Caco-2 (cell line): ENCODE results near the gene TNRC18. TPM values are rescaled to one million over a fixed set of nuclear protein-coding genes. Genes with fewer than 3 reads are reported as not detected.

Experiments
- BruUV-seq: library from RNA; stranded (reverse); fragments of 400-500 nt; replicated peaks from 2 replicates; lab custom pipeline; 2021; lab: Mats Ljungman, UMichigan
- CTCF ChIA-PET: fragments of 300-600 bp; sonication (Branson Sonifier 250); formaldehyde crosslinking; loops from one replicate; lab custom pipeline; 2022; ENCODE audit warnings: antibody characterized with exemption; lab: Charles Lee
- POLR2A ChIA-PET: fragments of 300-600 bp; sonication (Branson Sonifier 250); formaldehyde crosslinking; loops from one replicate; lab custom pipeline; 2022; ENCODE audit warnings: antibody characterized with exemption; lab: Charles Lee
- DNase-seq, 2 experiments: peaks; one replicate each; pipeline versions ENCODE4 v3.0.0 to v3.0.0-alpha.2; 2020 to 2022
- H3K27me3 ChIP-seq: replicated peaks from 2 replicates; pipeline ENCODE4 v1.6.0; 2011; ENCODE audit warnings: low read length; ENCODE audit not compliant: control insufficient read depth, insufficient read depth
- H3K36me3 ChIP-seq: 2 replicates; pipeline ENCODE4 v1.5.1; 2011; ENCODE audit warnings: low read length; ENCODE audit not compliant: control insufficient read depth, insufficient read depth
- H3K4me1 ChIP-seq: fragments of 250-450 bp; sonication (Bioruptor Pico); 2 replicates; pipeline ENCODE4 v1.5.1; 2020; ENCODE audit warnings: mild to moderate bottlenecking
- H3K4me3 ChIP-seq: 2 replicates; pipeline ENCODE4 v1.5.1; 2011; ENCODE audit warnings: low read depth, mild to moderate bottlenecking, control low read depth, low read length
- H3K9me3 ChIP-seq: fragments of 250-450 bp; sonication (Bioruptor Pico); 2 replicates; pipeline ENCODE4 v1.5.1; 2020; ENCODE audit warnings: mild to moderate bottlenecking, moderate library complexity
- H3K27ac Mint-ChIP-seq: one replicate; pipeline ENCODE4 v1.8.0; 2022; ENCODE audit warnings: mixed read lengths; ENCODE audit not compliant: unreplicated experiment
- H3K27me3 Mint-ChIP-seq: one replicate; pipeline ENCODE4 v1.8.0; 2022; ENCODE audit warnings: mixed read lengths; ENCODE audit not compliant: insufficient read depth, unreplicated experiment
- H3K36me3 Mint-ChIP-seq: one replicate; pipeline ENCODE4 v1.8.0; 2022; ENCODE audit warnings: mild to moderate bottlenecking, mixed read lengths; ENCODE audit not compliant: insufficient read depth, unreplicated experiment
- H3K4me1 Mint-ChIP-seq: one replicate; pipeline ENCODE4 v1.8.0; 2022; ENCODE audit warnings: low read depth, mixed read lengths; ENCODE audit not compliant: unreplicated experiment
- H3K4me3 Mint-ChIP-seq: one replicate; pipeline ENCODE4 v1.8.0; 2022; ENCODE audit warnings: mild to moderate bottlenecking, moderate library complexity, mixed read lengths; ENCODE audit not compliant: unreplicated experiment
- H3K9me3 Mint-ChIP-seq: one replicate; pipeline ENCODE4 v1.8.0; 2022; ENCODE audit warnings: mixed read lengths; ENCODE audit not compliant: unreplicated experiment
- CTCF ChIP-seq, 2 experiments: fragments of 200-600 bp in 1 of 2; IDR thresholded peaks; 1 replicate in 1 of 2; 2 replicates in 1 of 2; pipeline versions ENCODE4 v1.5.1 to v1.8.0; 2011 to 2022; ENCODE audit warnings: antibody characterized with exemption in 1 of 2, control low read depth in 1 of 2, inconsistent platforms in 1 of 2, low read depth in 1 of 2, low read length in 1 of 2, mild to moderate bottlenecking in 1 of 2, moderate library complexity in 1 of 2; ENCODE audit not compliant: insufficient read depth in 1 of 2, severe bottlenecking in 1 of 2, unreplicated experiment in 1 of 2
- intact Hi-C: fragments of 100-400 bp; cut with micrococcal nuclease; formaldehyde crosslinking; loops from one replicate; pipeline ENCODE4 v1.10.0; 2022; ENCODE audit not compliant: unreplicated experiment
- total RNA-seq: library from RNA; stranded (reverse); gene quantifications from 2 replicates; pipeline ENCODE4 v1.2.3, GENCODE V29; 2022

TNRC18 gene
- total RNA-seq, 1 experiment from 2014 or later: 75.6 TPM

DNA sequence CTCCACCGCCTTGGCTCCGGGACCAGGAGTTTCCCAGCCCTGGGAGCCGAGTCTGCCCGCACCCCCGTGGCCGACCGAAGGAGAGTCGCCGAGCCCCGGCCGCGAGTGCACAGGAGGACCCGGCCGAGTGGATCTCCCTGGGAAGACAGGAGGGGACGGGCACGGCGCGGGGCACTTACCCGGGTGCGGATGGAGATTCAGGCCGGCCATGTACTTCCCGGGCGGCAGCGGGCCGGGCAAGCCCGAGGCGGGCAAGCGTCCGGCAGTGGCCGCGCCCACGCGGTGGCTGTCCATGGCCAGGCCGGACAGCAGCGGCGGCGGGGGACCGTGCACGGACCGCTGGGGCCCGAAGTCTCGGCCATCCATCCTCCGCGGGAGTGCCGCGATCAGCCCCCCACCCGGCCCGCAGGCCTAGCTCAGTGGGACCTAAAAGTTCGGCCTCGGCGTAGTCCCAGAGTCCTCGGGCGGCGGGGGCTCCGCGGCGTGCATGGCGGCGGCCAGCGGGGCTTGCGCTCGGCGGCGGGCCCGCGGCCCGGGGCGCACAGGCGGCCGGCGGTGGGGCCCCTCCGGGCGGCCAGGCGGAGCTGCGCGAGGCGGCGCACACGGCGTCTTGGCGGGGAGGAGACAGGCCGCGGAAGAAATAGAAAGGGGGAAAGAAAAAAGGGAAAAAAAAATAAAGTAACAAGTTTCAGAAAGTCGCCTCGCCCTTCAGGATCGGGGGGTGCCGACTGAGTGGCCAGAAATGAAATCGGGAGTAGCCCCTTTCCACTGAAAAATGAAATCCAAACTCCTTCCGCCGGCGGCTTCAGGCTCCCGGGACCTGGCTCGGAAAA is 2.5 kb downstream of the TNRC18 start:
- DNase-seq: no peak
- H3K27me3 Mint-ChIP-seq: no peaks in the 10 kb centered on the region
- BruUV-seq: TSS peak; percentile 14
- no peaks in the 10 kb centered on the region for H3K9me3 Mint-ChIP-seq
- H3K27ac Mint-ChIP-seq: peak overlapping the region; percentile 97
- peaks cover 2% of the 10 kb centered on the region; the same call in 1 of the 2 replicates for H3K36me3 ChIP-seq
- POLR2A ChIA-PET: interaction anchor here (0.6 to 0.7 kb wide), 4 partner anchors 11 to 112 kb away, joined by 3 to 12 read pairs (median 6); no protein-coding TSS in a partner anchor
- peaks cover 12% of the 10 kb centered on the region for H3K4me1 Mint-ChIP-seq
- intact Hi-C loops: no loop called here
- peaks cover 18% of the 10 kb centered on the region for H3K4me1 ChIP-seq
- TF ChIP-seq CTCF (IDR thresholded peaks at IDR 0.05; ENCODE audit: insufficient read depth in 1 of 2, low read depth in 1 of 2, low read length in 1 of 2, severe bottlenecking in 1 of 2, unreplicated experiment in 1 of 2): no peak
- H3K27me3 ChIP-seq: no peaks in the 10 kb centered on the region
- CTCF ChIA-PET: interaction anchor here (1.2 to 1.3 kb wide), 3 partner anchors 10 to 30 kb away, joined by 5 to 14 read pairs (median 6); no protein-coding TSS in a partner anchor
- H3K36me3 Mint-ChIP-seq: peaks cover 85% of the 10 kb centered on the region
- H3K9me3 ChIP-seq: no peaks in the 10 kb centered on the region
- H3K4me3 ChIP-seq: peak overlapping the region; percentile 80
- peak overlapping the region; percentile 91 for H3K4me3 Mint-ChIP-seq

DNA sequence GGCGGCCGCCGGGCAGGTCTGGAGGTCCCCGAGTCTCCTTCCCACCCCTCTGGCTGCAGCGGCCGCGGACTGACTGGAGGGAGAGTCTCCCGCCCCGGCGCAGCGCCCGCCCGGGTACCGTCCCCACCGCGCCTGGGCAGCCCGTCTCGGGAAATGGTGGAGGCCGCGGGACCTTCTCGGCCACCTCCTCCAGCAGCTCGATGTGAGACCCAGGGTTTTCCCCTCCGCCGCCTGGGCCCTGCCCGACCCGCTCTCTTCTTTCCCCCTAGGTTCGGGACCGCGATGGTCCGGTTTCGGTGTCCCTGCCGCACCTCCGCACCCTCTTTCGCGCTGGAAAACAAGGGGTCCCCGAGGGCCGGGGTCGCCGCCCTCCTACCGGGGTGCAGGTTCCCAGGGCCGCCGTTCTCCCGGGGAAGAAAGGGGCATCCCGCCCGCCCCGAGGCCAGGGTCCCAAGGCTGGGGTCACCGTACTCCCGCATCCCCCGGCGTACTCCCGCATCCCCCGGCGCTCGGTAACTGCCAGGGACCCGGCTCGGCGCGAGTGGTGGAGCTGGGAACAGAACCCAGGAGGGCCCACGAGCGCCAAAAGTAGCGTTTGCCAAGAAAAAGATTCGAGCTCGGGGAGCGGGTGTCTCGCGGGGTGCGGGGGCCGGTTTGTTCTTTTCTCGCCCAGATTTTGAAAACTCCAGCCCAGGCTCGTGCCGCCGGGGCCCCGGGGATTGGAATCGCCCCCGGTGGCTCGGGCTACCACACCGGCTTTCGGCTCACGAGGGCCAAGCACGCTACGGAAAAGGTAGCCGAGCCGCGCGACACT is 3.4 kb downstream of the TNRC18 start:
- ChIA-PET CTCF (no interaction called here), POLR2A (no interaction called here)
- no peak for DNase-seq
- Mint-ChIP-seq H3K27me3 (no peaks in the 10 kb centered on the region), H3K9me3 (no peaks in the 10 kb centered on the region), H3K4me3 (peak overlapping the region; percentile 91), H3K36me3 (peaks cover 85% of the 10 kb centered on the region), H3K4me1 (peaks cover 12% of the 10 kb centered on the region), H3K27ac (peak overlapping the region; percentile 88)
- BruUV-seq: no TSS peak
- H3K9me3 ChIP-seq: no peaks in the 10 kb centered on the region
- H3K36me3 ChIP-seq: peaks cover 2% of the 10 kb centered on the region; the same call in 1 of the 2 replicates
- H3K4me1 ChIP-seq: peaks cover 23% of the 10 kb centered on the region
- TF ChIP-seq CTCF (IDR thresholded peaks at IDR 0.05; ENCODE audit: insufficient read depth in 1 of 2, low read depth in 1 of 2, low read length in 1 of 2, severe bottlenecking in 1 of 2, unreplicated experiment in 1 of 2): no peak
- intact Hi-C loops: no loop called here
- H3K4me3 ChIP-seq: peak overlapping the region; percentile 80
- H3K27me3 ChIP-seq: no peaks in the 10 kb centered on the region

- intact Hi-C loops: no loop called here
- Mint-ChIP-seq H3K4me3 (peak overlapping the region; percentile 91), H3K9me3 (no peaks in the 10 kb centered on the region), H3K4me1 (peaks cover 19% of the 10 kb centered on the region), H3K36me3 (peaks cover 88% of the 10 kb centered on the region), H3K27me3 (no peaks in the 10 kb centered on the region), H3K27ac (peak overlapping the region; percentile 88)
- H3K4me3 ChIP-seq: peak overlapping the region; percentile 80
- H3K36me3 ChIP-seq: peaks cover 2% of the 10 kb centered on the region; the same call in 1 of the 2 replicates
- peaks cover 29% of the 10 kb centered on the region for H3K4me1 ChIP-seq
- ChIA-PET CTCF (no interaction called here), POLR2A (no interaction called here)
- no peak for TF ChIP-seq CTCF (IDR thresholded peaks at IDR 0.05; ENCODE audit: insufficient read depth in 1 of 2, low read depth in 1 of 2, low read length in 1 of 2, severe bottlenecking in 1 of 2, unreplicated experiment in 1 of 2)
- BruUV-seq: no TSS peak
- no peaks in the 10 kb centered on the region for H3K27me3 ChIP-seq
- no peaks in the 10 kb centered on the region for H3K9me3 ChIP-seq
- DNase-seq: no peak
Measured at GRCh38 chr7:5419539-5420066, 4.0 kb downstream of the TNRC18 start.
